GM12891 (cell line): ENCODE results near the gene STIMATE.

Source experiments
- POLR2A ChIP-seq: IDR thresholded peaks from 2 replicates; pipeline ENCODE4 v1.6.1; 2011; ENCODE audit warnings: low read depth, low read length, control low read depth
- POLR2AphosphoS5 ChIP-seq: IDR thresholded peaks from 2 replicates; pipeline ENCODE4 v1.6.1; 2011; ENCODE audit warnings: low read depth, low read length, control low read depth
- SPI1 ChIP-seq: IDR thresholded peaks from 2 replicates; pipeline ENCODE4 v1.6.1; 2011; ENCODE audit warnings: low read depth, low read length, control low read depth
- TAF1 ChIP-seq: IDR thresholded peaks from 2 replicates; pipeline ENCODE4 v1.6.1; 2011; ENCODE audit warnings: low read depth, low read length, control low read depth

DNA sequence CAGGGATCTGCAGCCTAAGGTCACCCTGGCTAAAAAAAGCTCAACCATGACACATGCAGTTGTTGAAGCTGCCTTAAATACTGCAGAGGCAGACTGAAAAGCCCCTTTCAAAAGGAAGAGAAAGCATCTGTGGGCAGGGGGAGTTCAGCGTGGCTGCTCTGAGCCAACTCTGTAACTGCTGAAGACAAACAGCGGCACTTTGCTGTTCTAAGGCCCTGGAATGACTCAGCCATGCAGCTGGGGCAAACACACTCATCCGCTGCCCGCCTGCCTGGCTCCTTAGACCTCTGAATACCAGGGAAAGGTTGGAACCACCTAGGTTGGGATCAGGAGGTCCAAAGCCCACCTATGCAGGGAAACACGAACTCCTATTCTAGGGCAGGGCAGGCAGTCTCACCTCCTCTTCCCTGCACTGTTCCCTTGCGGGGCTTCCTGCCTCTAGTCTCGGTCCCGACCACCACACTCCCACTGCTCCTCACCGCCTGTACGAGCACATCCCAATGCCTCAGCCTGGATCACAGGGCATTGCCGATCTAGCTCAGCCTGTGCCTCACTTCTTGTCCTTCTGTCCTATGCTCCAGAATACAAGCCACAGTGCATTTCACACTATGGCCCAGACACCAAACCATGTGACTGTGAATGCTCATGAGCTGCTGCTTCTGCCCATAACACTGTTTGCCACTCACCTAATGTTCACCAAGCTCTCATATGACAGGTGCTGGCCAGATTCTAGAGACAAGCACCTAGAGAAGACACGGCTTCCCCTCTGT lies 56.0 kb downstream of the STIMATE start:
- TF ChIP-seq POLR2A (no peak), SPI1 (0 out of 2 replicates have a peak, but pooled peaks have one; percentile 17), TAF1 (no peak), POLR2AphosphoS5 (no peak)
